HG02981 (cell line): ENCODE measurements around the gene FCGR3B.
"Not testable (repeated sequence)": the region's sequence is repeated elsewhere in the genome, so short reads cannot be mapped to it uniquely, and the experiment has no call there.

Source experiments
- ATAC-seq: cut with Tn5 transposase; IDR thresholded peaks from one replicate; pipeline ENCODE4 v1.9.1; 2021; ENCODE audit warnings: mild to moderate bottlenecking, moderate library complexity; ENCODE audit not compliant: unreplicated experiment

The FCGR3B gene

DNA sequence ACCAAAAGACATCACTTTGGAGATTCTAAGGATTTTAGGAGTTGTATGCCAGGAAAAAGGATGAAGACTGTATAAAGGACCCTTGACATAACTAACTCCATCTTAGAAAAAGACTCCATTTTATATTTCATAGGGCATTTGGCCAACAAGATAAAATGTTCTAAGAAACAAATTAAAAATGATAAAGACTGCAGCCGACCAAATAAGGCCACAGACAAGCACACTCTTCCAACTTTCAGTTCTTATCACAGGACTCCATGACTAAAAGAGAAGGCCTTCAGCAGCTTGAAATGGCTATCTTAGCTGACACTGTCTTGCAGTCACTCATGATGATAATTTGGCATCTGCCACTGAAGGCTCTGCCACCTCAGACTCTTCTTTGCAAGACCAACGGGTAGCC, 8.2 kb upstream of the FCGR3B start:
- ATAC-seq, result not testable (repeated sequence)

DNA sequence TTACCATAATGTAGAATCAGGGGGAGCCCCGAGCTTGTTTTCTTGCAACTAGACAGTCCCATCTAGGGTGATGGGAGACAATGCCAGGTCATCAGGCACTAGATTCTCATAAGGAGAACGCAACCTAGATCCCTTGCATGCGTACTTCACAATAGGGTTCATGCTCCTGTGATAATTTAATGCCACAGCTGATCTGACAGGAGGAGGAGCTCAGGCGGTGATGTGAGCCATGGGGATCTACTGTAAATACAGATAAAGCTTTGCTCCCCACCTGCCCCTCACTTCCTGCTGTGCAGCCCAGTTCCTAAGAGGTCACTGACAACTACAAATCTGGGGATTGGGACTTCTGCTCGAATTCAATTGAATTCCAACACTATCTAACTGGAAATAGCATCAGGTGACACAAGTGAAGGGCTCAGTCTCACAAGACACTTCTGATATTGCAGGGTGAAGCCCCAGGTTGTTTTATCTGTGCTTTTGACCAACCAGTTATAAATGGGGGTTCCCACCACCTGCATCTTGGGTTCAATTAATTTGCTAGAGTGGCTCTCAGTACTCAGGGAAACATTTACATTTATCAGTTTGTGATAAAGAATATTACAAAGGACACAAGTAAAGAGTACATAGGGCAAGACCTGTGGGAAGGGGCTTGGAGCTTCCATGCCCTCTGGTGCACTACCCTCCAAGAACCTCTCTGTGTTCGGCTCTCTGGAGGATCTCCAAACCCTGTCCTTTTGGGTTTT, 7.4 kb upstream of the FCGR3B start:
- ATAC-seq, result not testable (repeated sequence)

DNA sequence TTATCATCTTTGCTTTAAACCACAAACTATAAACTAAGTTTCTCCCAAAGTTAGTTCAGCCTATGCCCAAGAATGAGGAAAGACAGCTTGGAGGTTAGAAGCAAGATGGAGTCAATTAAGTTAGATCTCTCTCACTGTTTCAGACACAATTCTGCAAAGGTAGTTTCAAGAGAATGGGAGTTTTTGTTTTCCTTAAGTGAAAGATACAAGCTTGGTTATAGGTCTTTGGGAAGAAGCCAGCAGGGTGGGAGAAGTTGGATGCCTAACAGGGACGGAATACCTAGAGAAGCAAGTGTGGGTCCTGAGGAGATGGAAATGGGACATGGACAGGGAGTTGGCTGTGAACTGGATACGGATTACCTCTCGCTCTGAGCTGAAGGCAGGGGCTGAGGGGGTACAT, 6.0 kb upstream of the FCGR3B start:
- not testable (repeated sequence) for ATAC-seq

GRCh38 chr1:161636189-161636782, 5.3 kb upstream of the FCGR3B start:
- not testable (repeated sequence) for ATAC-seq

GRCh38 chr1:161634993-161635392, 4.0 kb upstream of the FCGR3B start:
- not testable (repeated sequence) for ATAC-seq

DNA sequence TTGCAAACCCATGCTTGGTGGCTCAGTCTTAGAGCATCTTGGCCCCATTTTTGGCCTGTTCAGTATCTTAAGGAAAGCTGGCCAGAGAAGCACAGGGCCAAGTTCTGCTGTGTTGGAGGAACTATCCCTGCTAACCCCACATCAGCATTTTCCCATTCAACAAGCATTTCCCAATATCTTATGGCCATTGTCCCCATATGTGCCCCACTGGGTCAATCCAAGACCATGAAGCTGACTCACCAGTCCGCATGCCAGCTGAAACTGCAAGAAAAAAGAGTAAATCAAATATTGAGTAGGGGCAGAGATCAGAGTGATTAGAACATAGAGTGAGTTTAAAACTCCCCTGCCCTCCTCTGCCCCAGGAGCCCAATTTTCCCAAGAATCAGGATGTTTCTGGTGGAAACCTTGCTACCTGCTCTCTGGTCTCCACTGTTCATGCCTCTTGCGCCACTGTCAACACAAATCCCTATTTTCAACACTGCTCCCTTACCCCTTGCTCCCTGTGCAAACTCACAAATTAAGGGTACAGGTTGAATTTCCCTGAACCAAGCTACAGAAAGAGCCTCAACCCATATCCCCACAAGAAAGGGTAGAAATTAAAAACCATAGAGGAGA, 741 bp downstream of the FCGR3B start:
- not testable (repeated sequence) for ATAC-seq

- not testable (repeated sequence) for ATAC-seq
These were observed 4.4 kb downstream of the FCGR3B start for GRCh38 chr1:161626445-161627146.

DNA sequence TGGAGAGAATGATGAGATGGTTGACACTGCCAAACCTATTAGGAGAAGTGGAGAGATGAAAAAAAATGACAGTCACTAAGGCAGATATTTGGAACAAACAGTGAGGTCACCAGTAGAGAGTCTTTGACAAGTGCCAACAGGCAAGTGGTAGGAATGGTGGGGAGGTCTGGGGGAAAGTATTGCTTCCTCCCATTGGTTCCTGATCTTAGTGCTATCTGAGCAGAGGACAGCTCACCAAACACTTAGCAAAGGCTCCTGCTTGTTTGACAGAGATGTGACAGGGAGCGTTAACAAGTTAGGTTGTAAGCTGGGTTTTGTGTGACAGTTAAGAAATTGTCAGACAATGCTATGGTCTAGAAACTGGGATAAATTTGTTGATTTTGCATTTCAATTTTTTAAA, 6.4 kb downstream of the FCGR3B start:
- ATAC-seq, result not testable (repeated sequence)

DNA sequence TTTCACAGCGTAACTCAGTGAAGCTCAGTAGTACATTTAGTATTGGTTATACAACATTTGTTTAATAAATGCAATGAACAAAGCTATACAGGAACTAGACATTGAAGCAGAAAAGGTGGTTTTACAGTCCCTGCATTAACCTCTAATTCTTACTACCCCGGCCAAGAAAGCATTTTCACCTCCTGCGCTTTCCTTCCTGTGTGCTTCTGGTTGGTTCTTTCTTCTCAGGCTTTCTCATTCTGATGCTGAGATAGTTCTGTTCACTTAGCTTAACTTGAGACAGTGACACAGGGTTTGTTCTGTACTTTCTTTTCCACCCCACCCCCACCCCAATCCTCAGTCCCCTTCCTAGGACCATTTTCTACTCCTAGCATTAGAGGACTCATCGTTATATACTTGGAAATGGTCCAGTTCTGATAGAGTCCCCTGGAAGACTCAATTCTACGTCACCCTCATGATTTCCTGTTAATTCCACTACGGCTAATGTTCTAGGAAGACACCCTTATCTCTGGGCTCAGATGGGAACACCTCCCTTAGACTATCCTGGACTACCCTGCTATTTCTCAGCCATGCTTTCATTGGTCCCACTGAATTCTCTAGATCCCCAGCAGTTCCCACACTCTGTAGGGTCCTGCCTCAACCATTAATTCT, 7.5 kb downstream of the FCGR3B start:
- ATAC-seq, result not testable (repeated sequence)

- ATAC-seq, result peak; percentile 28
These were observed 8.9 kb downstream of the FCGR3B start for GRCh38 chr1:161622054-161622453.

DNA sequence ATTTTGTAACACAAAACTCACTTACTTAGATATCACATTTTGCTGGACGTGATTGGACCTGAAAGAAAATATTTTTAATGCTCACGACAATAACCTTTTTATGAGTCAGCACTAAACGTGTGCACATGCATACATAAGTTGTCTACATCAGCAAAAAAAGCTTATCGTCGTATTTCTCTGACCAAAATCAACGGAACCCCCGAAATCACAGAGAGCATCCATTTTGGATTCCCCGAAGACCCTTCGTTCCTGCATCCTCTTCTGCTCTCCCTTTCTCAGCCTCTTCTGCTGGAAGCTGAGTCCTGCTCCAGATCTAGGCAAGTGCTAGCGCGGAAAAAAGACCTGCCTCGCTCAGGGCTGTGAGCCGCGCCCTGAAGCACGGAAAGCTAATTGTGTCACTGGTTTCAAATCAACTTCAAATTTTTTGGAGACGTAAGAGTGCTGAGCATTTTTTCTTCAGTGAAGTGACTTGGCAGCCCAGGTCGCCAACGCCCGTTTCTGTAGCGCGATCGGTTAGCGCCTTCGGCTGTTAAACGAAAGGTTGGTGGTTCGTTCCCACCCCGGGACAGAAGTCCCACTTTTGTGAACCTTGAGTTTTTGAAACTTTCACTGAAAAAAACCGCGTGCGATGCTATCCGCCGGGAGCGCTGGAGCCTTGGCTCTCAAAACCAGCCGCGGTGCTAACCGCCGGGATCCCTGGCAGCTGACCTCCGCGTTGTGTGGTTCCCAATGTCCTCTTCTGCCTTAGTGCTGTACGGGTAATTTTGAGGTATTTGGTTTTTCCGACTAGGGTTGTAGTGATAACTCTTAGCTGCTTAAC, 9.6 kb downstream of the FCGR3B start:
- ATAC-seq, result peak; percentile 44

DNA sequence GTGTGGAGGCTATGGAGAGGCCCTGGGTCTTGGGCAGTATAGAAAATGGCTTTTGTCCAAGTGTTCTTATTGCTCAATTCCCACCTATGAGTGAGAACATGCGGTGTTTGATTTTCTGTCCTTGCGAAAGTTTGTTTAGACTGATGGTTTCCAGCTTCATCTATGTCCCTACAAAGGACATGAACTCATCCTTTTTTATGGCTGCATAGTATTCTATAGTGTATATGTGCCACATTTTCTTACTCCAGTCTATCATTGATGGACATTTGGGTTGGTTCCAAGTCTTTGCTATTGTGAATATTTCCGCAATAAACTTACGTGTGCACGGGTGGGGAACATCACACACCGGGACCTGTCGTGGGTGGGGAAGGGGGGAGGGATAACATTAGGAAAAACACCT, 10.6 kb downstream of the FCGR3B start:
- ATAC-seq, result not testable (repeated sequence)

DNA sequence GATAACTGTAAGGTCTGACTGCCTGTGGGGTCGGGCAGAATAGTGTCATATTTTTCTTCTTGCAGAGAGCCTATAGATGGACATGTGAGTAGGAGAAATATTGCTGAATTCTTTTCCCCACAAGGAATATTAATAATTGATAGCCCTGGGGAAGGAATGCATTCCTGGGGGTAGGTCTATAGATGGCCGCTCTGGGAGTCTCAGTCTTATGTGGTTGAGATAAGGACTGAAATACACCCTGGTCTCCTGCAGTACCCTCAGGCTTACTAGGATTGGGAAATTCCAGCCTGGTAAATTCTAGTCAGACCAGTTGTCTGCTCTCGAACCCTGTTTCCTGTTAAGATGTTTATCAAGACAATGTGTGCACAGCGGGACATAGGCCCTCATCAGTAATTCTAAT, 12.5 kb downstream of the FCGR3B start:
- ATAC-seq, result not testable (repeated sequence)

DNA sequence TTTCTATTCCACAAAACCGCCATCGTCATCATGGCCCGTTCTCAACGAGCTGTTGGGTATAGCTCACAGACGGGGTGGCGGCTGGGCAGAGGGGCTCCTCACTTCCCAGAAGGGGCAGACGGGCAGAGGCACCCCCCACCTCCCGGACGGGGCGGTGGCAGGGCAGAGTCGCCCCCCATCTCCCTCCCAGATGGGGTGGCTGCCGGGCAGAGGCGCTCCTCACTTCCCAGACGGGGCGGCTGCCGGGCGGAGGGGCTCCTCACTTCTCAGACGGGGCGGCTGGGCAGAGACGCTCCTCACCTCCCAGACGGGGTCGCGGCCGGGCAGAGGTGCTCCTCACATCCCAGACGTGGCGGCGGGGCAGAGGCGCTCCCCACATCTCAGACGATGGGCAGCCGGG, 14.6 kb downstream of the FCGR3B start:
- ATAC-seq, result not testable (repeated sequence)

GRCh38 chr1:161613142-161613514, 17.8 kb downstream of the FCGR3B start:
- not testable (repeated sequence) for ATAC-seq

- peak; percentile 89 for ATAC-seq
These were observed 18.4 kb downstream of the FCGR3B start for GRCh38 chr1:161612322-161613141.

- peak; percentile 14 for ATAC-seq
These were observed 19.1 kb downstream of the FCGR3B start for GRCh38 chr1:161611866-161612321.

DNA sequence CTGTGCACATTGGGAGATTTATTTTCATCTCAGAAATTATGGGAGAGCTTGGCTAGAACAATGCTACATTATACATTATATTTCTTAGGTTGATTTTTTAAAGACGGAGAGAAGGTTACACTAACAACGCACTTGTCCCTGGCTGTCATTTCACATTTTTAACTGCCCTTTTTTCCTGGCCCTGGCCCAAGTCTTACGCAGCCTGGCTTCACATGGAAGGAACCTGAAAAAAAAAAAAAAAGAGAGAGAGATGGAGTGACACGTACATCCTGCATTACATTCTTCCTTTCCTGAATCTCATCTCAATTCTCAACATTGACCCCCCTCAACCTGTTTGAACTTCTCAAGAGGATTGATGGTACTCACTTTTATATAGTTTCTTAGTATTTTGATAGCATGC, 20.8 kb downstream of the FCGR3B start:
- ATAC-seq, result not testable (repeated sequence)
